Breast epithelium (tissue), 3 donors: ENCODE measurements around the gene ATP1A4.

Source experiments
- POLR2A ChIP-seq: fragments of 450-650 bp; IDR thresholded peaks from one replicate; pipeline ENCODE4 v1.6.1; 2016; ENCODE audit warnings: antibody characterized with exemption, mild to moderate bottlenecking, moderate library complexity
- POLR2AphosphoS5 ChIP-seq, 3 donors: sonication (generic); formaldehyde crosslinking; IDR thresholded peaks; one replicate each; pipeline ENCODE4 v1.6.1; 2017; ENCODE audit warnings: antibody characterized with exemption in 3 of 3

DNA sequence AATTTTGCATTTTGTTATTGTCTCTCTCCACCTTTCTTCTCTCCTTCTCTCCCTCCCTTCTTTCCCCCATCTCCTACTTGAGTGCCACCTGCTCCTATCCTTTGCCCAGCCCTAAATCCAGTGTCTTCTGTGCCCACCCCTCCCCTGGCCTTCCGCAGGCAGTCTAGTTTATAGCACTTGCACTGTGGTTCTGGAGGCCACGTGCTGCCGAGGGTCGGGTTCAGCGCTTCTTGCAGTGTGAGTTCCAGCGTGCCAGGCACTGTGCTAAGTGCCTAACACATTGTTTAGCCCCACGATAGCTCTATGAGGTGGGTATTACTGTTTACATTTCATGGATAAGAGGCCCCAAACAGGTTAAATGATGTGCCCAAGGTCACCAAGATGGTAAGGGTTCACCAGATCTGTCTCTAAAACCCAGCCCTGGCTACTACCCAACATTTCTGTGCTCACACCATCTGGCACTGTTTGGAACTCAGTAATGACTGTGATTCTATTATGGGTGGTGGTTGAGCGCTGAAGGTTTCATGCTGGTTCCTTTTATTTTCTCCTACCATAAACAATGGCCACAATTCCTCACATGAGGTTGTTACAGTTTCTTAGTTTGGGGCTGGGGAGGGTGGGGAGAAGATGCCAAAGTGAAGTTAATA is 14.1 kb upstream of the ATP1A4 start:
- no peak for TF ChIP-seq POLR2AphosphoS5 (IDR thresholded peaks at IDR 0.05)
- TF ChIP-seq POLR2A: no peak
